Measurements from ENCODE around the gene SLC30A7. TPM values are rescaled to one million over a fixed set of nuclear protein-coding genes. Genes with fewer than 3 reads are reported as not detected.

Gene SLC30A7
- polyA plus RNA-seq, 3 donors: 9.2 to 23.3 (median 17.6) TPM

- Histone ChIP-seq H3K79me2 (ENCODE audit: insufficient read depth, low read length) (peaks cover 25% of the 10 kb centered on the region), H3K9me3 (replicated peaks in 1 of 2; ENCODE audit: control insufficient read depth in 1 of 2, insufficient read depth in 1 of 2, low read length in 2 of 2) (peaks cover 15 to 16% of the 10 kb centered on the region in 2 donors), H3K4me2 (replicated peaks; ENCODE audit: extremely low read depth, low read length, poor library complexity, severe bottlenecking) (no peak overlapping the region), H2AFZ (ENCODE audit: insufficient read depth, low read depth, low read length, poor library complexity, severe bottlenecking) (no peak overlapping the region), H4K20me1 (ENCODE audit: insufficient read depth, low read length) (peaks cover 4% of the 10 kb centered on the region), H3K36me3 (replicated peaks in 1 of 2; ENCODE audit: control insufficient read depth in 1 of 2, insufficient read depth in 2 of 2, low read length in 2 of 2) (no peaks in the 10 kb centered on the region), H3K27ac (ENCODE audit: low read depth in 1 of 2, low read length in 2 of 2) (no peak overlapping the region), H3K9ac (ENCODE audit: insufficient read depth, low read length, poor library complexity, severe bottlenecking) (no peak overlapping the region), H3K27me3 (ENCODE audit: control insufficient read depth in 2 of 2, insufficient read depth in 2 of 2, low read length in 2 of 2) (no peaks in the 10 kb centered on the region), H3K4me1 (ENCODE audit: control insufficient read depth in 1 of 2, insufficient read depth in 2 of 2, low read length in 2 of 2) (peaks cover 6 to 22% of the 10 kb centered on the region in 2 donors), H3K4me3 (replicated peaks in 1 of 3; ENCODE audit: low read depth in 2 of 3, low read length in 3 of 3) (no peak overlapping the region)
- H3K4me3 Mint-ChIP-seq: no peak overlapping the region
- WGBS (ENCODE audit: insufficient coverage): 100% methylated on average over 2 of the region's 3 CpGs
- intact Hi-C loops (cut with micrococcal nuclease): loop anchor here in 1 of 2 donors (10.0 kb wide), 1 partner anchor 858 kb away; a partner anchor contains a TSS
- no peak for TF ChIP-seq CTCF (IDR thresholded peaks at IDR 0.05)
- H3K4me1 Mint-ChIP-seq: peaks cover 21% of the 10 kb centered on the region
- peaks cover 18 to 33% (median 23%) of the 10 kb centered on the region in 7 donors for H3K9me3 Mint-ChIP-seq
- no peaks in the 10 kb centered on the region for H3K27me3 Mint-ChIP-seq (ENCODE audit: low read depth in 3 of 3)
- no peak for DNase-seq
- H3K27ac Mint-ChIP-seq: no peak overlapping the region
- peaks cover 8% of the 10 kb centered on the region in 2 donors for H3K36me3 Mint-ChIP-seq
Observed at GRCh38 chr1:100892554-100892953, 3.3 kb upstream of the SLC30A7 start.

- peaks cover 25% of the 10 kb centered on the region for H3K4me1 Mint-ChIP-seq
- peaks cover 15 to 16% of the 10 kb centered on the region in 2 donors for H3K9me3 ChIP-seq (replicated peaks in 1 of 2; ENCODE audit: control insufficient read depth in 1 of 2, insufficient read depth in 1 of 2, low read length in 2 of 2)
- H3K27me3 Mint-ChIP-seq (ENCODE audit: low read depth in 3 of 3): no peaks in the 10 kb centered on the region
- H3K9ac ChIP-seq (ENCODE audit: insufficient read depth, low read length, poor library complexity, severe bottlenecking): no peak overlapping the region
- peaks cover 9 to 11% of the 10 kb centered on the region in 2 donors for H3K36me3 Mint-ChIP-seq
- H3K36me3 ChIP-seq (replicated peaks in 1 of 2; ENCODE audit: control insufficient read depth in 1 of 2, insufficient read depth in 2 of 2, low read length in 2 of 2): peaks cover 2 to 3% of the 10 kb centered on the region in 2 donors
- no peaks in the 10 kb centered on the region for H3K27me3 ChIP-seq (ENCODE audit: control insufficient read depth in 2 of 2, insufficient read depth in 2 of 2, low read length in 2 of 2)
- H3K27ac ChIP-seq (ENCODE audit: low read depth in 1 of 2, low read length in 2 of 2): no peak overlapping the region
- no CpG with 5 or more reads among the region's 2 CpGs for WGBS (ENCODE audit: insufficient coverage)
- no peak for TF ChIP-seq CTCF (IDR thresholded peaks at IDR 0.05)
- H4K20me1 ChIP-seq (ENCODE audit: insufficient read depth, low read length): peaks cover 7% of the 10 kb centered on the region
- intact Hi-C loops (cut with micrococcal nuclease): loop anchor here in 1 of 2 donors (10.0 kb wide), 1 partner anchor 859 kb away; a partner anchor contains a TSS
- H3K4me1 ChIP-seq (ENCODE audit: control insufficient read depth in 1 of 2, insufficient read depth in 2 of 2, low read length in 2 of 2): peaks cover 6 to 24% of the 10 kb centered on the region in 2 donors
- H3K79me2 ChIP-seq (ENCODE audit: insufficient read depth, low read length): peaks cover 37% of the 10 kb centered on the region
- no peak overlapping the region for H3K27ac Mint-ChIP-seq
- no peak for DNase-seq
- peaks cover 15 to 29% (median 20%) of the 10 kb centered on the region in 7 donors for H3K9me3 Mint-ChIP-seq
- no peak overlapping the region for H3K4me3 ChIP-seq (replicated peaks in 1 of 3; ENCODE audit: low read depth in 2 of 3, low read length in 3 of 3)
- no peak overlapping the region for H3K4me3 Mint-ChIP-seq
- H2AFZ ChIP-seq (ENCODE audit: insufficient read depth, low read depth, low read length, poor library complexity, severe bottlenecking): no peak overlapping the region
- H3K4me2 ChIP-seq (replicated peaks; ENCODE audit: extremely low read depth, low read length, poor library complexity, severe bottlenecking): no peak overlapping the region
Observed at GRCh38 chr1:100893718-100894117, 2.2 kb upstream of the SLC30A7 start.
